ENCODE results near the gene QKI.
A peak's percentile ranks its signal among the peaks of the same experiment; 100 is the strongest.

The QKI gene

GRCh38 chr6:163392533-163392932 is 22.0 kb upstream of the QKI start:
- no peak for DNase-seq

- no peak for DNase-seq
Observed at GRCh38 chr6:163393923-163394322, 20.6 kb upstream of the QKI start.

GRCh38 chr6:163394659-163395058 is 19.9 kb upstream of the QKI start:
- no peak for DNase-seq

GRCh38 chr6:163395122-163395830 is 19.2 kb upstream of the QKI start:
- DNase-seq: no peak

GRCh38 chr6:163395831-163396185 is 18.7 kb upstream of the QKI start:
- no peak for DNase-seq

- DNase-seq: no peak
Observed at GRCh38 chr6:163397326-163397725, 17.2 kb upstream of the QKI start.

- no peak for DNase-seq
Observed at GRCh38 chr6:163398115-163398514, 16.4 kb upstream of the QKI start.

GRCh38 chr6:163398815-163399214 is 15.7 kb upstream of the QKI start:
- no peak for DNase-seq

GRCh38 chr6:163400509-163400908 is 14.0 kb upstream of the QKI start:
- no peak for DNase-seq

GRCh38 chr6:163401039-163401885 is 13.3 kb upstream of the QKI start:
- no peak for DNase-seq

GRCh38 chr6:163402616-163403015 is 11.9 kb upstream of the QKI start:
- DNase-seq: no peak

GRCh38 chr6:163404825-163405265 is 9.7 kb upstream of the QKI start:
- no peak for DNase-seq

GRCh38 chr6:163405412-163406309 is 8.9 kb upstream of the QKI start:
- DNase-seq: no peak

- no peak for DNase-seq
Observed at GRCh38 chr6:163406366-163406765, 8.2 kb upstream of the QKI start.

GRCh38 chr6:163406830-163407229 is 7.7 kb upstream of the QKI start:
- DNase-seq: no peak

GRCh38 chr6:163408352-163408991 is 6.0 kb upstream of the QKI start:
- DNase-seq: no peak

GRCh38 chr6:163409712-163410111 is 4.8 kb upstream of the QKI start:
- no peak for DNase-seq

- DNase-seq: no peak
Observed at GRCh38 chr6:163412341-163412740, 2.2 kb upstream of the QKI start.

- no peak for DNase-seq
Observed at GRCh38 chr6:163412801-163413344, 1.6 kb upstream of the QKI start.

GRCh38 chr6:163413345-163414116 is 987 bp upstream of the QKI start:
- DNase-seq: peak; percentile 91

GRCh38 chr6:163414946-163415619 is 565 bp downstream of the QKI start:
- DNase-seq: peak; percentile 34
